RPMI8226 (cell line): Measurements from ENCODE around the gene TSGA10.
"Not testable (repeated sequence)": the region's sequence is repeated elsewhere in the genome, so short reads cannot be mapped to it uniquely, and the experiment has no call there.

ENCODE experiments used
- DNase-seq: peaks from one replicate; pipeline ENCODE4 v3.0.0-alpha.2; 2015

Gene TSGA10, protein sequence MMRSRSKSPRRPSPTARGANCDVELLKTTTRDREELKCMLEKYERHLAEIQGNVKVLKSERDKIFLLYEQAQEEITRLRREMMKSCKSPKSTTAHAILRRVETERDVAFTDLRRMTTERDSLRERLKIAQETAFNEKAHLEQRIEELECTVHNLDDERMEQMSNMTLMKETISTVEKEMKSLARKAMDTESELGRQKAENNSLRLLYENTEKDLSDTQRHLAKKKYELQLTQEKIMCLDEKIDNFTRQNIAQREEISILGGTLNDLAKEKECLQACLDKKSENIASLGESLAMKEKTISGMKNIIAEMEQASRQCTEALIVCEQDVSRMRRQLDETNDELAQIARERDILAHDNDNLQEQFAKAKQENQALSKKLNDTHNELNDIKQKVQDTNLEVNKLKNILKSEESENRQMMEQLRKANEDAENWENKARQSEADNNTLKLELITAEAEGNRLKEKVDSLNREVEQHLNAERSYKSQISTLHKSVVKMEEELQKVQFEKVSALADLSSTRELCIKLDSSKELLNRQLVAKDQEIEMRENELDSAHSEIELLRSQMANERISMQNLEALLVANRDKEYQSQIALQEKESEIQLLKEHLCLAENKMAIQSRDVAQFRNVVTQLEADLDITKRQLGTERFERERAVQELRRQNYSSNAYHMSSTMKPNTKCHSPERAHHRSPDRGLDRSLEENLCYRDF

DNA sequence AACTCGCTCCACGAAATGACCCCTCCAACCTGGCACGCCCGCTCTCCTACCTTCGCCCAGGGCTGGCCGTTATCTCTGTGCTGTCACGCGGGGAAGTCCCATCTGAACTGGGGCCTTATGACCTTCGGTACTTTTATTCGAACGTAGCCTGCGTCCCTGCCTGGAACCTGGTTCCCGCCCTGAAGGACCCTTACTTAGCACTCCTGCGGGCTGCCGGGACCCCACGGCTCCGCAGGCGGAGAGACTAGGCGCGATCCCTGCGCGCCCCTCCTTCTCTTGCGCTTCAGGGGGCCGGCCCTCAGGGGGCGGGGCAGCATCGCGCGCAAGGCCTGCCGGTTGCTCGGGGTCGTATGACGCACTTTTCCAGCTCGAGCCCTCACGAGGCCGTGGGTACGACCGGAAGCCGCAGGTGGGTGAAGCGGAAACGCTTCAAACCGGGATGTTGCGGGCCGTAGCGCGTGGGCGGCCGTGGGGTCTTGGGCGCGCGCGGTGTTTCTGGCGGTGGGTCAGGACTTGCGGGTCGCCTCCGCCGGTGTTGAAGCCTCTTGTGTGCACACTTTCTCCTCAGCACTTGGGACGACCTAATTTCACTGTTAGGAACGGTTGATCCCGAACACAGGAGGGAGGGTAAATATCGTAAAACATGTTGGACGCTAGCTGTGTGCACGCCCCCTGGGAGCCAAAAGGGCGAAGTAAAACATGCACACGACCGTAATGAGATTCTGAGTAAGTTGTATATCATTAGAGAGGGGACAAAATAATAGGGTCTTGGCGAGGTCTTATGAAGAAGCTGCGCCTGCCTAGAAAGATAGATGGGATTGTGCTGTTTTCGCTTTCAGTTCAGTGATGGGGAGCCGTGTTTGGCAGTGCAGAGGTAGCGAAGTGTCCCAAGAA is at the start of gene TSGA10, which contains the start of gene LIPT1:
TSS of gene TSGA10 (minus strand) at position 300 of the 894 bp plus-strand sequence. CDS start 45,503 bp downstream, outside the sequence.
TSS of gene LIPT1 (plus strand) at position 325 of the 894 bp plus-strand sequence. CDS start 6,991 bp downstream, outside the sequence.
- peak; percentile 94 for DNase-seq

DNA sequence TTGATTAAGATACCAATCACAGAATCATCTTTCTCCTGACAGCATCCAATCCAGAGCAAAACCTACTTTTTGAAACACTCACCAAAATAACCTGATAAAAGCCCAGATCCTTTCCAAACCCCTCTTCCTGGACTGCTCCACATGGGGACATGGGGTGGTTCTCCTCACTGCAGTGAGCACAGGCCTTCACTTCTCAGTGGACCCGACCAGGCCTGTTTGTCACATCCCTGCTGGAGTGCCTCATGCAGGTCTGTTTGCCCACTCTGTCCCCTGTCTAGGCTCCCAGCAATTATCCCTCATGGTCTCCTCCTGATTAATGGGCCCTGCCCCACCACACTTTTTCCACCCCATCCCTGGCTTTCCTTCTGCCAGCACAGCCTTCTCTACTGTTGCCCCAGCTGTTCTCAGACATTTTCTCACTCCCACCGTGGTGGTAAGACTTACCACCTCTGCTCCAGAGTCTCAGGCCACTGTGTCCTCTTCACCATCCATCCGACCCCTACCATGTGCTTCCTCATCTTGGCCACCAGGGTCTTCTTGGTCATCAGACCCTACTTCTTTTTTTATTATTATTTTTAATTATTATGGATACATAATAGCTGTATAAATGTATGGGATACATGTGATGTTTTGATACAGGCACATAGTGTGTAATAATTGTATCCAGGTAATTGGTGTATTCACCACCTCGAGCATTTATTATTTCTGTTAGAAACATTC is 47.4 kb upstream of the TSGA10 start:
- DNase-seq, result no peak

DNA sequence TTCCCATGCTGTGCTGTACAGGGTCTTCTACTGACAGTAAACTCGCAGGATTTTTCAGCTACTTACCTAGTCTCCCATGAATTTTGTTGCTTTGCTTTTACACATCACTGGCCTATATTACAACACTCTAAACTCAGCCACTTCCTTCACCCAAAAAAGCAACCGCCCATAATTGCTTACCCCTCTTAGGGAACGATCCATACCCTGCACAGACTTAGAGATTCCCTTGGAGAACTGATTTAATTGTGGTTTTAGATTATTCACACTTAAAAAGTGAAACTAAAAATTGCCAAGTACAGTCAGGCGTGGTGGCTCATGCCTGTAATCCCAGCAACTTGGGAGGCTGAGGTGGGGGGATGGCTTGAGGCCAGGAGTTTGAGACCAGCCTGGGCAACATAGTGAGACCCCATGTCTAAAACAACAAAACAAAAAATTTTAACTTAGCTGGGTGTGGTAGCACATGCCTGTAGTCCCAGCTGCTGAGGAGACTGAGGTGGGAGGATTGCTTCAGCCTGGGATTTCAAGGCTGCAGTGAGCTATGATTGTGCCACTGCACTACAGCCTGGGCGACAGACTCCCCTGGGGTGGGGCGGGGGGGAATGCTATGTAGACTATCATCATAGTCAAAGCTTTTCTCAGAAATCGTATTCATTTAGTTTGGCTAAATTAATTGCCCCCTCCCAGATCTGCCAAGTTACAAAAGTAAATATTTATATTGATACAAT is 45.5 kb upstream of the TSGA10 start:
- DNase-seq, result no peak

DNA sequence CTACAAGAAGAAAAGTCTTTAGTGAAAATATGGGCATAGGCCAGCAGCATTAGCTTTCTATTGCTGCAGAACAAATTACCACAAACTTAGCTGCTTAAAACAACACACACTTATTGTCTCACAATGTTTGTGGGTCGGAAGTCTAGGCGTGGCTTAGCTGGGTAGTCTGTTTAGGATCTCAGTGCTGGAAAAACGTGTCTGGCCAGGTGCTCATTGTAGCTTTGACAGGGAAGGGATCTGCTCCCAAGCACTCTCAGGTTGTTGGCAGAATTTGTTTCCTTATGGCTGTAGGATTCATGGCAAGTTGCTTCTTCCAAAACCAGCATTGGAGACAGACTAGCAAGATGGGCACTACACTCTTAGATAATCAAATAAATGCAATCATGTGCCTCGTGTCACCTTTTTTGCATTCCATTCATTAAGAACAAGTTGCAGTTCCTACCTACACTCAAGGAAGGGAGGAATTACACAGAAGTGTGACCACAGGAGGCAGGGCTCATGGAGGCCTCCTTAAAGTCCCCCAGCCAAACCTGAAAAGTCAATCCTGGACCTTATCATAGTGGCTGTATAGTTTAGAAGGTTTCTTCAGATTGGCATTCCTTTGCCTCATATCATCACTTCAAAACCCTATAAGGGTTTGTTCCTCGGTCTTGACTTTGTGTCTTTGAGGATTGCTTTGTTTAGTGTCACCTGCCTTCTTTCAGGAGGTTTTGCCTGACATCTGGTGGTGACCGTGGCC is 43.5 kb upstream of the TSGA10 start:
- no peak for DNase-seq

DNA sequence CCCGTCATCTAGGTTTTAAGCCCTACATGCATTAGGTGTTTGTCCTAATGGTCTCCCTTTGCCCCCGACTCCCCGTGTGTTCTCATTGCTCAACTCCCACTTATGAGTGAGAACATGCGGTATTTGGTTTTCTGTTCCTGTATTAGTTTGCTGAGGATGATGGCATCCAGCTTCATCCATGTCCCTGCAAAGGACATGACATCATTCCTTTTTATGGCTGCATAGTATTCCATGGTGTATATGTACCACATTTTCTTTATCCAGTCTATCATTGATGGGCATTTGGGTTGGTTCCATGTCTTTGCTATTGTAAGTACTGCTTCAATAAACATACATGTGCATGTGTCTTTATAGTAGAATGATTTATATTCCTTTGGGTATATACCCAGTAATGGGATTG is 37.6 kb upstream of the TSGA10 start:
- DNase-seq, result not testable (repeated sequence)

DNA sequence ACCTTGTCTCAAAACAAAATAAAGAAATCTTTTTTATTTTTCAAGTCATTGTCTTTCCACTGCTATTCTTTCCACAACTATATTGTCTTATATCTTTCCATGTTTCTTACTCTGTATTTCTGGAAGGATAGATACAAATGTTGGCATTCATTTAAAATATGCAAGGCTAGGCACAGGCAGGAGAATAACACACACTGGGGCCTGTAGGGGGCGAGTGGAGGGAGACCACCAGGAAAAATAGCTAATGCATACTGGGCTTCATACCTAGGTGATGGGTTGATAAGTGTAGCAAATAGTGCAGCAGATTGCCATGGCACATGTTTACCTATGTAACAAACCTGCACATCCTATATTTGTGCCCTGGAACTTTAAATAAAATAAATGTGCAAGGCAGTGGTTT is 35.8 kb upstream of the TSGA10 start:
- no peak for DNase-seq

DNA sequence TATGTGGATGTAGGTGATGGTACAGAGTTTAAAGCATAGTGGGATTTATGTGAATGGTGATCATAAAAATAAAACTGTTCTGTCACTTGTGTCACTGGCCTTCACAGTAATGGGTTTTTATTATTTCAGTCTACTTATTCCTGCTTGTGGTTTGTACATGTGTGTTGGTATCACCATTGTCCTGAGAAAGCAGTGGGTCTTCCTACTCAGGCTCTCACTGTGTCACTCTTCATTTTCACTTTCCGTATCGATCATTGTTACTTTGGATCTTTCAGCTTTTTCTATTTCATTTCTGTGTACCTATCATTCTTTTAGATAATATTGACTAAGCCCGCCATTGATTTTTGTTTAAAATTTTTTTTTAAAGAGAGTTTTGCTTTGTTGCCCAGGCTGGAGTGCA is 33.6 kb upstream of the TSGA10 start:
- no peak for DNase-seq

DNA sequence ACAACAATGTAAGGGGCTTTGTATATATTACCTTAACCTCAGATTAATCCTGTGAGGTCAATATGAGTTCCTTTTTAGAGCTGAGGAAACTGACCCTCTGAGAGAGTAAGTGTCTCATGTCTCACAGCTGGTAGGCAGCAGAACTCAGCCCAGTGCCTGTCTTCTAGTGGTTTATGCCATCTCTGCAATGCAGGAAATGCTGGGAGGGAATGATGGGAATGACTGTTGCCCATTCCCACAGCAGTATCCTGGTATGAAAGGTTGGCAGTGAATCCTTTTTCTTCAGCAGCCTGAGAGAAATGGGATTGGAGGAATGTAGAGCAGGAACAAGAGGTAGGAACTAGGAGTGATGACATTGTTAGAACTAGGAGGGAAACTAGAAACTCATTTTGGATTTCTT is 32.3 kb upstream of the TSGA10 start:
- no peak for DNase-seq

DNA sequence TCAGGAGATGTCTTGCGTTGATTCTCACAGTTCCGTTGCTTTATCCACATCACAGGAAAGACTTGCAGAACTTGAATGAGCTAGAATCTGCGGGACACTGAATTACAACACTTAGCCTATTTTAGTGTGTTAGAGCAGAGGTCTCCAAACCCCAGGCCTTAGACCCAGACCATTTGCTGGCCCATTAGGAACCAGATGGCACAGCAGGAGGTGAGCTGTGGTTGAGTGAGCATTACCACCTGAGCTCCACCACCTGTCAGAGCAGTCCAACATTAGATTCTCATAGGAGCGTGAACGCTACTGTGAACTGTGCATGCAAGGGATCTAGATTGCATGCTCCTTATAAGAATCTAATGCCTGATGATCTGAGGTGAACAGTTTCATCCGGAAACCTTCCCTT is 30.1 kb upstream of the TSGA10 start:
- DNase-seq, result no peak

DNA sequence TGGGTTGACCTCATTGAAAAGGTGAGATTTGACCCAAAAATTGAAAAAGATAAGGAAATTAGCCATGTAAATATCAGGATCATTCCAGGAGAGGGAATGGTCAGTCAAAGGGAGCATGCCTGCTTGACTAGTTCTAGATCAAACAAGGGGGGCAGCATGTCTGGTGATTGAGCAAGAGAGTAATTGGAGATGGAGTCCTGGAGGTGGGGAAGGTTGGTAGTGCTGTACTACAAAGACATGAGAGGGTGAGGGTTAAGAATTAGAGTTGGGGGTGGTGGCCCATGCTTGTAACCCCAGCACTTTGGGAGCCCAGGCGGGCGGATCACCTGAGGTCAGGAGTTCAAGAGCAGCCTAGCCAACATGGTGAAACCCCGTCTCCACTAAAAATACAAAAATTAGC is 28.3 kb upstream of the TSGA10 start:
- DNase-seq, result no peak

DNA sequence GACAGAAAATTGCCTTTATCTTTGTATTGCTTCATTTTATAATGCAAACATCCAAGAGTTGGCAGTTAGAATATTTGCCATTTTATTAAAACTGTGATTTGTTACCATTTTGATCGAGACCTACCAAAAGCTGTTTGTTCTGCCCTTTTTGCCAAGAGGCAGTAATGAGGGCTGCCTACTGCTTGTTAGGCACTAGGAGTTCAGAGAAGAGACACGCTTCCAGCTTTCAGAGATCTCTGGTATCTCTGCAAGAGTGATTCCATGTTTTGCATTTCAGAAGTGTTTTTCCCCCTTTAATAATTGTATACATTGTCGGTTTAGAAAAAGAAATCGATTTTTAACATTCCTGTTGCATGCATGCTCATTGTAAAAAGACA is 26.9 kb upstream of the TSGA10 start:
- DNase-seq, result peak; percentile 19

DNA sequence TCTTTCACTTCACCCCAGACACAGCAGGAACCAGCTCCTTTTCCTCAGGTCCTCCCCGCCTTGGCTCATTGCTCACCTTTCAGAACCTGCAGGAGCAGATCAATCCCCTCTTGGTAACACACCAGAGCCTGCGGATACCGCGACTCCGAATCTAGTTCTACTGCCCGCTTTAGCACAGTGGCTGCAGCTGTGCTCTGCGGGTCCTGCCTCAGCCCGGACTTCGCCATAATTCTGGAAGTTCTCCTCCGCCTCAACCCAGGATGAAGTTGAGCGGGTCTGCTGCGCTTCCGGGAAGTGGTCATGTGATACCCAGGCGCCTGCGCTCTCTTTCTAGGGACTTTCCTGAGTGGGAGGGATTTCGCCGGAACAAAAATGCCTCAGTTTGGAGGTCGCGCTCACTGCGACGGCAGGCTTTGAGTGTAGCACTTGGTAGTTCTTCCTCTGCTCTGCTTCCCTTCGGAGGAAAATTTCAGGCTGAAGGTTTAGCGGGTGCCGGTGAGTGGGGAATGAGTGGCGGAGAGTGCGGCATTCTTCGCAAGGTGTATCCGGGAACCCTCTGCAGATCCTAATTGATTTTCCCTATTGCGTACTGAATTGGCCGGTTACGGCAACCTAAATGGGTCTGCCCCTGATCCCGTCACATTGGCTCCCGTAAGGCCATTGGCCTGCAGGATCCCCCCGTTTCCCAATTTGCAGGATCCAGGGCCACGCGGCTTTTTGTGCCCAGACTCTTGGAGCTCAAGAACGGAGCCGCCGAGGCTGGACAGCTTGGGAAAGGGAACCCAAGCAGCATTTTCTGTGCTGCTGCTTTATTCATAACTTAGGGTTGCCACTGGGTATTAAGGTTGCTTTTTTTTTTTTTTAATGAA is 26.2 kb upstream of the TSGA10 start, which contains the start of the genes MITD1 and MRPL30:
TSS of gene MITD1 (minus strand) at position 304 of the 869 bp plus-strand sequence. CDS start at position 227, 77 bp downstream.
TSS of gene MRPL30 (plus strand) at position 430 of the 869 bp plus-strand sequence. CDS start 5,020 bp downstream, outside the sequence.
- peak; percentile 95 for DNase-seq

DNA sequence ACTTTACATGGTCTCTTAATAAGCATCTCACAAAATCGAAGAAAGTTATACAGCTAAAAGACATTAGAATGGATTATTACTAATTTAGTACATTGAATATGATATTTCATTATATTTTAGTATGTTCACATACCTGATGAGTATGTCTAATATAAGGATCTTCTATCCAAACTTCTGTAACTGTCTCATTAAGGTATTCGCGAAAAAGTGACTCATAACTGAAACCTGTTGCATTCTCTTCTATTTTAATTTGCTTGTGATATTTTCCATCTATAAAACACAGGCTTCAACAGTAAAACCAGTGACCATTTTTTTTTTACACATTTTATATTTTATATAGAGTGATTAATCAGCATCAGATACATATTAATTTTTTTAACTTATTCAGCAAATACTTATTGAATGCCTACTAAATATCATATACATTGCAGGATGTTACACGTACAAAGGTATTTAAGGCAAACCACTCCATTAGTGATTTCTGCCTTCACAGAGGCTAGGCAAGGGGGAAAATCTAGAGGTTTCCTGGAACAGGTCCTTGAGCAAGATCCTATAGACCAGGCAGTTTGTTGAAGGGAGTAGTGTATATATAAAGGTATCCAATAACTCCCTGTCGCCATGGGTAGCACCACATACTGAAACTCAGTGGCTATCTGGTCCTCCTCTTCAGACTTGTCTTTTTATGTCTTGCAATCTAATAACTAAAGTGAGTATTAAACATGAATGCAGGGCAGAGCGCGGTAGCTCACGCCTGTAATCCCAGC is 16.8 kb upstream of the TSGA10 start:
- no peak for DNase-seq

DNA sequence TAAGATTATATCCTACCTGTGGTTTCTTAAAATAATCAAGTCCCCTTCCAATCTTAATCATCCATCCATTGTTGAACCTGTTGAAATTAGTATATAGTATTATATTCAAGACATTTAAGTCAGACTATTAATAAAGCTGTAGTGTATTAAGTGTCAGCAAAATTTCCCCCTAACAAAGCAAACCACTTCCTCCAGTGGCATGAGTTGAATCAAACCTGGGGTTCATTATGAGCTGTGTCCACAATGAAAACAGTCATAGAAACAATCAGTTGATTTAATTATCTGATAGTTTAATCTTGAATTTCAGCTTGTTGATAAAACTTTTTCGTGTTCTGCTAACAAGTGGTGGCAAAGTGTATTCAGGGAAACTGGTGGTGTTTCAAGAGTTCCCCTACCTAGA is 14.8 kb upstream of the TSGA10 start:
- DNase-seq, result no peak

DNA sequence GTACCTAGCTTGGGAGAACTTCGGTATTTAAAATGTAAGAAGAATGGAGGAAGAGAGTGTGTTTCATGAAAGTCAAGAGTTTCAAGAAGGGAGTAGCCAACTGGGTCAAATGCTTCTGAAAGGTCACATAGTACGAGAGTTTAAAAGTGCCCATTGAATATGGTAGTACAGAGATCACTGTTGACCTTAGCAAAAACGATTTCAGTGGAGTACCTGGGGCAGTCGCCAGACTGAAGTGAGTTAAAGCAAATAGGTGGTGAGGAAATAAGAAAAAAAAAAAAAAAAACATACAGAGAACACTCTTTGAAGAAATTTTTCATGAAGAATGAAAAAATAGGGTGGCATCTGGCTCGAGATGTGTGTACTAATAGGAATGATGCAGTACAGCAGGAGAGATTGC is 11.5 kb upstream of the TSGA10 start:
- DNase-seq, result no peak

DNA sequence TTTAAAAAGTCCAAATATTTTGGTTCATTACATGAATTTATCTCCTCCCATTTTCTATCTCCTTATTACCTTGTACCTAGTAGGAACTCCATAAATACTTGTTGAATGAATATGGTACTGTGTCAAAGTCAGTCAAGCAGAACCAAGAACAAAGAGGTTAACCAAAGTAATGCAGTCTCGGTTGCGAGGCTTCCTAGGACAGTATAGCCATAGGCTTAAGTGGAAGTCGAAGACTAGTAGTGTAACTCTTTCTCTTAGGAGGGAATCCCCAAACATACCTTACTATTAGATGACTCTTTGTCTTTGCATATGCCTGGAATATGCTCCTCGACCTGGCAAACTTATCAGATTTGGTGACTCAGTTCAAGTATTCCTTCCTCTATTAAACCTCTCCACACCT is 4.9 kb upstream of the TSGA10 start:
- no peak for DNase-seq

DNA sequence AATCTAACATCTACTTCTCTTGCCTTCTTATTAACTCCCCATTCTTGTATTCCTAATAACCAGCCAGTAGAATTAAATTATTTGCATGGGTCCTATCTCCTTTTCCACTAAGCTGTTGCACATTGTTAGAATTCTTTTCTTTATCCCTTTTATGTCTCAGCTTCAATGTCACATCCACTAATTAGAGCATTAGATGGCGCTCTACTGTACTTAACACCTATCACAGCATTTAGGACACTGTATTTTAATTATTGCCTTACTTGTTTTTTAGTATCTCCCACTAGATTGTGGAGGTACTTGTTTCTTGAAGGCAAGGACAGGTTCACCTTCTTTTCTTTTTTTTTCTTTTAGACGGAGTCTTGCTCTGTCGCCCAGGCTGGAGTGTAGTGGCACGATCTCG is 3.9 kb upstream of the TSGA10 start:
- no peak for DNase-seq

DNA sequence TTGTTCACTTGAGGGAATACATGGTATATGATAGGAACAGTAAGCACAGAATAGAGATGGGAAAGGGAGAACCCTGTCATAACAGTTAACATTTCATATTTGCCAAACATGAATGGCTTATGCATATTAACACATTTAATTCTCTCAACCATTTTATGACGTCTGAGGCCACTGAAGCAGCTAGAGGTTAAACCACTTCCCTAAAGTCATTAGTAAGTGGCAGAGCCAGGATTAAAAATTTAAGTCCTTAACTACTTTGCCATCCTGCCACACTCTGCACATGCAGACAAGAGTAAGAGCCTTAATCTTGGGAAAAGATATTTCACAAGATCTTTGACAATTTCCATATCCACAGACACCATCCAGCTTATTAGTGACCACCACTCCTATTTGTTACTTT is 2.1 kb upstream of the TSGA10 start:
- DNase-seq, result no peak
